ENCODE measurements around the gene XKR8. TPM values are rescaled to one million over a fixed set of nuclear protein-coding genes. Genes with fewer than 3 reads are reported as not detected.

XKR8 gene
- total and polyA plus RNA-seq, 10 donors, result 4.2 to 17.4 (median 8.1) TPM

- Histone ChIP-seq H3K9me3 (no peaks in the 10 kb centered on the region), H3K27ac (no peak within 1 kb of the TSS), H3K36me3 (no peaks in the 10 kb centered on the region), H3K27me3 (replicated peaks in 1 of 7) (peaks cover 0 to 35% (median 0%) of the 10 kb centered on the region in 7 donors), H3K4me3 (peak within 1 kb of the TSS in 2 of 8 donors; percentile 2 to 48), H3K4me1 (peaks cover 0 to 35% (median 10%) of the 10 kb centered on the region in 6 donors)
- no peak for TF ChIP-seq POLR2A (IDR thresholded peaks at IDR 0.05)
- TF ChIP-seq CTCF (IDR thresholded peaks at IDR 0.05 in 8 of 11, conservative IDR thresholded peaks at IDR 0.05 in 3 of 11), result no peak
- no peak for TF ChIP-seq POLR2AphosphoS5 (IDR thresholded peaks at IDR 0.05)
- intact Hi-C loops (cut with DNase I; ENCODE audit: low total_unique reads), result no loop called here
- DNase-seq, result peak; percentile 49
- WGBS, 5 donors, result 5 to 8% (median 6%) methylated on average over 16 of the region's 16 CpGs
Observed at GRCh38 chr1:27934818-27935549, 24.8 kb upstream of the XKR8 start, which contains the start of gene SMPDL3B. Gene SMPDL3B, plus strand, starts transcription at chr1:27935000. Its CDS starts 184 bp downstream, at chr1:27935184.

GRCh38 chr1:27935721-27936120, 24.1 kb upstream of the XKR8 start:
- H3K4me3 ChIP-seq, result no peak overlapping the region
- intact Hi-C loops (cut with DNase I; ENCODE audit: low total_unique reads), result no loop called here
- 62 to 68% (median 63%) methylated on average over 8 of the region's 8 CpGs for WGBS, 5 donors
- peaks cover 0 to 42% (median 14%) of the 10 kb centered on the region in 6 donors for H3K4me1 ChIP-seq
- no peak overlapping the region for H3K27ac ChIP-seq
- TF ChIP-seq CTCF (IDR thresholded peaks at IDR 0.05 in 8 of 11, conservative IDR thresholded peaks at IDR 0.05 in 3 of 11), result no peak
- no peak for TF ChIP-seq POLR2A (IDR thresholded peaks at IDR 0.05)
- no peak for TF ChIP-seq POLR2AphosphoS5 (IDR thresholded peaks at IDR 0.05)
- H3K36me3 ChIP-seq, result no peaks in the 10 kb centered on the region
- DNase-seq, result peak; percentile 45
- no peaks in the 10 kb centered on the region for H3K9me3 ChIP-seq
- H3K27me3 ChIP-seq (replicated peaks in 1 of 7), result peaks cover 0 to 35% (median 0%) of the 10 kb centered on the region in 7 donors

GRCh38 chr1:27936370-27936769, 23.4 kb upstream of the XKR8 start:
- WGBS, 5 donors, result 64 to 94% (median 92%) methylated on average over 5 of the region's 5 CpGs
- H3K4me1 ChIP-seq, result peaks cover 0 to 46% (median 14%) of the 10 kb centered on the region in 6 donors
- TF ChIP-seq POLR2A (IDR thresholded peaks at IDR 0.05) (no peak), POLR2AphosphoS5 (IDR thresholded peaks at IDR 0.05) (no peak), CTCF (IDR thresholded peaks at IDR 0.05 in 8 of 11, conservative IDR thresholded peaks at IDR 0.05 in 3 of 11) (no peak)
- no peak overlapping the region for H3K4me3 ChIP-seq
- no peaks in the 10 kb centered on the region for H3K36me3 ChIP-seq
- intact Hi-C loops (cut with DNase I; ENCODE audit: low total_unique reads), result no loop called here
- H3K27me3 ChIP-seq (replicated peaks in 1 of 7), result peaks cover 0 to 35% (median 0%) of the 10 kb centered on the region in 7 donors
- H3K27ac ChIP-seq, result no peak overlapping the region
- peak; percentile 4 for DNase-seq
- H3K9me3 ChIP-seq, result no peaks in the 10 kb centered on the region

GRCh38 chr1:27937524-27937836, 22.3 kb upstream of the XKR8 start:
- DNase-seq, result peak; percentile 8

More at GRCh38 chr1:27937524-27937836, 22.3 kb upstream of the XKR8 start:
- no peak overlapping the region for H3K27ac ChIP-seq
- 63 to 84% (median 82%) methylated on average over 1 of the region's 1 CpG for WGBS, 5 donors
- intact Hi-C loops (cut with DNase I; ENCODE audit: low total_unique reads), result no loop called here
- H3K36me3 ChIP-seq, result no peaks in the 10 kb centered on the region
- H3K4me3 ChIP-seq, result no peak overlapping the region
- H3K27me3 ChIP-seq (replicated peaks in 1 of 7), result peaks cover 0 to 35% (median 0%) of the 10 kb centered on the region in 7 donors
- H3K9me3 ChIP-seq, result no peaks in the 10 kb centered on the region
- no peak for TF ChIP-seq POLR2AphosphoS5 (IDR thresholded peaks at IDR 0.05)
- no peak for TF ChIP-seq POLR2A (IDR thresholded peaks at IDR 0.05)
- TF ChIP-seq CTCF (IDR thresholded peaks at IDR 0.05 in 8 of 11, conservative IDR thresholded peaks at IDR 0.05 in 3 of 11), result no peak
- H3K4me1 ChIP-seq, result peaks cover 0 to 47% (median 12%) of the 10 kb centered on the region in 6 donors
